HG03280 (cell line): ENCODE results near the gene SNX17.
"Not testable (repeated sequence)": the region's sequence is repeated elsewhere in the genome, so short reads cannot be mapped to it uniquely, and the experiment has no call there.

Source experiments
- ATAC-seq: cut with Tn5 transposase; IDR thresholded peaks from one replicate; pipeline ENCODE4 v1.9.1; 2021; ENCODE audit warnings: mild to moderate bottlenecking, moderate library complexity; ENCODE audit not compliant: unreplicated experiment

SNX17 gene, protein sequence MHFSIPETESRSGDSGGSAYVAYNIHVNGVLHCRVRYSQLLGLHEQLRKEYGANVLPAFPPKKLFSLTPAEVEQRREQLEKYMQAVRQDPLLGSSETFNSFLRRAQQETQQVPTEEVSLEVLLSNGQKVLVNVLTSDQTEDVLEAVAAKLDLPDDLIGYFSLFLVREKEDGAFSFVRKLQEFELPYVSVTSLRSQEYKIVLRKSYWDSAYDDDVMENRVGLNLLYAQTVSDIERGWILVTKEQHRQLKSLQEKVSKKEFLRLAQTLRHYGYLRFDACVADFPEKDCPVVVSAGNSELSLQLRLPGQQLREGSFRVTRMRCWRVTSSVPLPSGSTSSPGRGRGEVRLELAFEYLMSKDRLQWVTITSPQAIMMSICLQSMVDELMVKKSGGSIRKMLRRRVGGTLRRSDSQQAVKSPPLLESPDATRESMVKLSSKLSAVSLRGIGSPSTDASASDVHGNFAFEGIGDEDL

DNA sequence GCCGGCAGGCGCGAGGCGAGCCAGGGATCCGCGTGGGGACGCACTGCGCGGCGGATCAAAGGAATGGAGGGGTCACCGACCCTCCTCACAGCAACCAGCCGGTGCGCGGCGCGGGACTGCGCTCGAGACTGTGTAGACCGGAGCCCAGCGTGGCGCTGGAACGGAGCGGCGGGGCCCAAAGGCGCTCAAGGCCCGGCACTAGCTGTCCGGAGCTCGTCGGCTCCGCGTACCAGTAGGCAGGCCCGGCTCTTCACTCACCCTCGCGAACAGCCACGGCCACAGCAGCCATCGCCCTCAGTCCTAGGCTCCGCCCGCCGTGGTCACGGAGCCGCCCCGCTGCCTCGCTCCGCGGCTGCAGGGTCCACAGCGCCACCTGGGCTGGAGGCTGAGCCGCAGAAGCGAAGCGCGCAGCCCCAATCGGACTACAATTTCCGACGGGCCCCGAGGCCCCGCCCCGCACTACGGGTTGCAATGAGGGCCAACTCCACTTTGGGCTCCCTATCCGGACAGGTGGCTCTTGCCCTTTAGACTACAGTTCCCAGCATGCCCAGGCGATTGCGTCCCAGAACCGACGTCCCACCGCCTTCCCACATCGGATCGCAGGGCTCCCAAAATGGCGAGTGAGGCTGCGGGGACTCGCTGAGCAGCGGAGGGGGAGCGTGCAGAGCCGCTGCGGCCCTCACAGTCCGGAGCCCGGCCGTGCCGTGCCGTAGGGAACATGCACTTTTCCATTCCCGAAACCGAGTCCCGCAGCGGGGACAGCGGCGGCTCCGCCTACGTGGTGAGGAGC lies at the start of gene SNX17, which contains the start of gene EIF2B4:
Gene SNX17, plus strand, starts transcription at position 591 of the 790 bp plus-strand sequence. Its CDS starts 128 bp downstream, at position 719.
Gene EIF2B4, minus strand, starts transcription at position 313 of the 790 bp plus-strand sequence. Its CDS starts 24 bp downstream, at position 289.
- peak; percentile 94 for ATAC-seq

DNA sequence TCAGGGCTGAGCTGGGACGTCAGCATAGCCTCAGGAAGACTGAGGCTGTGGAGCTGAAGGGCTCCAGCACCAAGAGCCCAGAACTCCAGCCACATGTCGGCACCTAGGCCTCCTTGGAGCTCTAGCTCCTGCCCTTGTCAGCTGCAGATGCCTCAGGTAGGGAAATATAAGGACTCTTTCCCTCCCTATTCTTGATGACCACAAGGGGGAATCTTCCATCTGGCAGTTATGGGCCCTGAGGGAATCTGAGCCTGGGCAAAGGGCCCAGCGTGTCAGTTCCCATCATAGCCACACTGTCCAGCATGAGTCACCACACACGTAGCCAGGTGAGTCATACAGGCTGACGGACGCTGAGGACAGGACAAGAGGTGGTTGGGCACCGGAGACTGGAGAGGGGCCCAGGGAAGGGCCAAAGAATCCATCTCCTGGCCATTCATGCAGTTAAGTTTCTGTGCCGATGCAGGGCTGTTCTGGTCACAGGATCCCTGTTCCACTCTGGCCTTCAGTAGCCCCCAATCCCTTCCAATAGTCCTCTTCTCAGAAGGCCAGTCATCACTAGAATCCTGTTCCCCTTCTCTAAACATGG lies 49.4 kb upstream of the SNX17 start:
- ATAC-seq, result no peak

DNA sequence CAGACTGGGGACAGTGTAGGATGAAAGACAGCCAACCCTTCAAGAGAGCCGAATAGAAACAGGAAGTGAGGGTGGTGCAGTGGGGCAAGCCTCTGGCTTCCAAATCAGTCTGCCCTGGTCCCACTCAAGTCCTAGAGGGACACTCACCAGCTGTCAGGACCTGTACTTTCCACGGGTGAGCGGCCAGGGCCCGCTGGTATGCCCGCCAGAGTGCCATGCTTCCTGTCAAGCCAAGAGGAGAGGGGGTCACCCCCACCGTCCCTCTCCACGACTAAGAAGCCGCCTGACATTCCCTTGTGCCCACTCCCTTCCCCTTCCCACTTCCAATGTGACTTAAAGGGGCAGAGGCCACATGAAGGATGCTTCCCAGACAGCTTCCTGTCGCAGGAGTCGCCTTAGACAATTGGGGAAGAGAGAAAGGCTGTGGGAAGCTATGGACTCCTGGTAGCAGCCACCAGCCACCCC lies 48.1 kb upstream of the SNX17 start:
- peak; percentile 34 for ATAC-seq

DNA sequence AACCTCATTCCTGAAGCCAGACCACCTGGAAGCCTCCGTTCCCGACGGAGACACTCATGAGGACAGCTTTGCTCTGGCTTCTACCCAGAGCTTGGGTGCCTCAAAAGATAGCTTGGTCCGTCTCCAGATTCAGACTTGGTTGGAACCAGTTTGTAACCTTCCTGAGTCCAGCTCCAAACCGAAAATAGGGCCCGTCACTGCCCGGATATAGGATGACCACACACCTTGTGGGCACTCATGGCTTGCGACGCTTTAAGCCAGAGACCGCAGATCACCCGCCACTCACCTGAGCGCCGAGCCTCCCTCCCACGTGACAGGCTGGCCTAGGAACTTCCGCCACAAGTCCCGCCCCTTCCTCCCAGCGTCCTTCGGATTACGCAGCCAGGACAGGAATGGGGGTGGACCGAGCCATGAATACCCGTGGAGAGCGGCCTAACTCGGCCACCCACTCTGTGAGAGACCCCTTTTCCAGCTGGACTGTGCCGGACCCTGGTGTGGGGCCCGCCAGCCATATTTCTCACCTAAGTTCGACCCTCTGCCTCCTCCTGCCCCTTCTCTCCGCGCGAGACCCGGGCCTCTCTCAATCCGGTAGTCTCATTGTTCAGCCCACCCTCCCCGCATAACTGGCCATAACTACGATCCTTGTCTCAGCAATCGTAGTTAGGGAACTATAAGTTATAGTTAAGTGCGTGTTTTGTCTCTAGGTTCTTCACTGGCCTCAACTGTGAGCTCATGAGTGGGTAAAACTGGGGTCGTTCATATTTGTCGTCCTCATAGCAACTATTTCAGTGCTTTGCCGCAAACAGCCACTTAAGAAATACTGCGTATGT lies 47.4 kb upstream of the SNX17 start, which contains the start of gene MPV17:
Gene MPV17, minus strand, starts transcription at position 332 of the 830 bp plus-strand sequence. CDS start 580 bp downstream, outside the sequence.
- ATAC-seq, result peak; percentile 87

DNA sequence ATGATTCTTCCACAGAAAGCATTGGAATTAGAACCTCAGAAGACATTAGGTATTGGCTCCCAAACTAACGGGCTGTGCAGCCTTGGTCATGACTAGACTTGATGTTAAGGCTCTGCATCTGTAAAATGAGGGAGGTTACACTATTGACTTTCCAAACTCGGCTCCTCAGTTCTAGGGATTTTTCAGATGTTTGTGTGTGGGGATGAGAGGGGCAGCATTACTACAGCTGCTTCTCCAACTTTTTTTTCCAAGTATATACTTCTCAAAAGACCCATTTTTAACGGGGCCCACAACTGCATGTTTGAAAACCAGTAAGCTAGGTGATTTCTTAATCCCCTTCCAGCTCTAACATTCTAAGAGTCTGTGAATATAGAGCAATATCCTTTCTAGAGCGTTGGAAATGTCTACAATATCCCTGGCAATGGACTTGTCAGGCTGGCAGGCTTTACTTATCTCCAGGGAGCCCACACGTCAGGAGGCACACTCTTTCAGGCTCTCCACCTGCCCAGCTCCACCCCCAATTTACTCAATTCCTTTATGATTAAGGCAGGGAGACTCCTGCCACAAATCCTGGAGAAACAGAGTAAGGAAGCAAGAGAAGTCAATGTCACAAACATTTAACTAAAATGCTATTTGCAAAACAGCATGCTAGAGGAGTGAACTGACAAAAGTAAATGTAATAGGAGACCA lies 46.7 kb upstream of the SNX17 start:
- ATAC-seq, result no peak

DNA sequence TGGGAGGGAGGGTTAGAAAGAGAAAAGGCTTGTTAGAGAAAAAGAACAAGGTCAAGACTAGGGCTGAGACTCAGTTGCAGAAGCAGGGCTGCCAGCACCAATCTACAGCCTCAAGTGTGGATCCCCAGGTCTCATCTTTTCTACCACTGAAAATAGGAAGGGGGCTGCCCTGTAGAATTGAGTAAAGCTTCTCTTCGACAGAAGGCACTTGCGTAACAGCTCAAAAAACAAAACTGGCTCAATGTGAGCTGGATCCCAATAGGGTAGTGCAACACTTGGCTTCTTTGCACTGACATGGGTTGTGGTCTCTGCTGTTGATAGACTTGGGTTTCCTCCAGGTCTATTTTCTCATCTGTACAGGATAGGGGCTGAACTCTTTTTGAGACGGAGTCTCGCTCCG lies 45.7 kb upstream of the SNX17 start:
- no peak for ATAC-seq

DNA sequence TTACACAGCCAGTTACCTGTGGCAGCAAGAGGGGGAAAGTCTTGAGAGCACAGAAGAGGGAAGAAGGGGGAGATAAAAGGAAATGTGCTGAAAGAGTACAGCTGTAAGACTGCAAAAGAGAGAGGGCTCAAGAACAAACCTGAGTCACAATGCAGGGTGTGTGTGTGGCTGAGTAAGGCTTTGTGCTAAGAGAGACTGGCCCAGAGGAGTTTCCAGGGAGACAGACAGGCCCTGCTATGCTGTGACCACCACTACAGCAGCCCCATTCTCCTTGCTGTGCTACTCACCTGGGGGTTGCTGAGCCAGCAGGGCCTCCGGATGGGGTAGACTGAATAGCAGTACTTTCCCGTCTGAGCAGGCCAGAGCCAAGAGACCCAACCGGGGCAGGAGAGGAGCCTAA lies 35.1 kb upstream of the SNX17 start:
- no peak for ATAC-seq

DNA sequence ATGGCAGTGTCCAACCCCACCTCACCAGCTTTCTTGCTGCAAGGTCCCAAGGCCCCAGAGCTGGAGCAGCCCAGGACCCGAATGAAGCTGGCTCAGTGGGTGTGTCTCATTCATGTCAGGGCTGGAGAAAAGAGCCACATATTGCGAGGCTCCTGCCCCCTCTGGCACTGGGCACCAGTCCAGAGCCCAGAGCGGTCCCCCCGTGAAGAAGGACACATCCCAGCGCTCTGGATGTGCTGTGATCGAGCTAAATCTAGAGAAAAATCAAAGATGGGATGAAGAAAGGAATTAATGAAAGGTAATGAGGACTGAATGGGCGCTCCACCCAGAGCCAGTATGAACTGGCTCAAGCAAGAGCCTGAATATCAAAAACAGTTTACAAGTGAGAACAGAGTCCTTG lies 34.2 kb upstream of the SNX17 start:
- no peak for ATAC-seq

DNA sequence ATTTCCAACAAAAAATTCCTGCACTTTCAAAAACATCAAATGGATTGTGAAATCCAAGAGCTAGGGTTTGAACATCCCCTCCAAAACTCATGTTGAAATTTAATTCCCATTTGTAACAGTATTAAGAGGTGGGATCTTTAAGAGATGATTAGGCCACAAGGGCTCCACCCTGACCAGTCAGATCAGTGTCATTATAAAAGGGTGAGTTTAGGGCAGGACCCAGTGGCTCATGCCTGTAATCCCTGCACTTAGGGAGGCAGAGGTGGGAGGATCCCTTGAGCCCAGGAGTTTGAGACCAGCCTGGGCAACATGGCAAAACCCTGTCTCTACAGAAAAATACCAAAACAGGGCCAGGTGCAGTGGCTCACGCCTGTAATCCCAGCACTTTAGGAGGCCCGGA lies 22.8 kb upstream of the SNX17 start:
- no peak for ATAC-seq

DNA sequence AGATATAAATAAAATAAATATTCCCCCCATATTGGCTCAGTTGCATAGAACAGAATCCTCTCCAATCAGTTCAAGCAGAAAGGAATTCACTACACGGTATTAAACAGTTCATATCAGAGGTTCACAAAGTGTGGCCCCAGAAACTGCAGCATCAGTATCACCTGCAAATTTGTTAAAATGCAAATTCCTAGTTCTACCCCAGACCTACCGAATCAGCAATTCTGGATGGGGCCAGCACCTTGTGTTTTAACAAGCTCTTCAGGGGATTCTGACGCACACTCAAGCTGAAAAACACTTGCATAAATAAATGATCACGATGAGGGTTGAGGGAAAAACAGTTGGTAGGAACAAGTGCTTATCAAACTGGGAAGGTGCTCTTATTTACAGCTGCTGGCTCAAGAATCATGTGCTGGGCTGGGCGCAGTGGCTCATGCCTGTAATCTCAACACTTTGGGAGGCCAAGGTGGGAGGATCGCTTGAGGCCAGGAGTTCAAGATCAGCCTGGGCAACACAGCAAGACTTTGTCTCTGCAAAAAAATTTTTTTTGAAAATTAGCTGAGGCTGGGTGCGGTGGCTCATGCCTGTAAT lies 20.2 kb upstream of the SNX17 start:
- ATAC-seq, result no peak

DNA sequence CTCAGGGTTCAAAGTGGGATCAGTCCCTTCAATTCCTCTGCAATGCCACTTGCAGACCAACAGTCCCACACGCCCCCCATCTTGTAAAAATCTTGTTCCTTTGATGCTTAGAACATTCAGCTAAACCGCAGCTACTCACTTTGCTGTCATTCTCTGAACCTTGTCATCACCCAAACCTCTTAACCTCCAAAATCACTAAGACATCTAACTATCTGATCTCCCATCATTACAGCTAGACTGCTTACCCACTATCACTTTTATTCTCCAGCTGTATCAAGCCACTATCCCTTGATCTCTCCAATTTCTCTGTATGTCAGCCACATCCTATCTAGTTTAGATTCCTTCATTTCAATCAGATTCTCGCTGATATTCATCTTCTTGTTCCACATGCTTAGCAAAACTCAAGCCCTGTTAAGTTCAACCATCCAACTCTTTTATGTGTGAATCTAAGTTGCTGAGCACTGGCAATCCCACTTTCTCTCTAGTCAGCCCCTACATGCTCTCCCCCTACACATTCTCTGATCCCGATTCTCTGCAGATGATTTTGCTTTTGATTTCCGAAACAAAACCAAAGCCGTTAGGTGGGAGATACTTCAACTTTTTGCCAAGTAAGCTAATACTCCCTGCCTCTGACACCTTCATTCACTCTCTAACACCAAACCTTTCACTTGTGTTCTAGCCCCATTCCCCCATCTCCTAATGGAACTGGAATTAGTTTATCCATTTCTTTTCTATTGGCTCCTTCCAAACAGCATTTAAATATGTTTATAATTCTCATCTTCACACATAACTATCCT lies 18.4 kb upstream of the SNX17 start:
- ATAC-seq, result no peak

DNA sequence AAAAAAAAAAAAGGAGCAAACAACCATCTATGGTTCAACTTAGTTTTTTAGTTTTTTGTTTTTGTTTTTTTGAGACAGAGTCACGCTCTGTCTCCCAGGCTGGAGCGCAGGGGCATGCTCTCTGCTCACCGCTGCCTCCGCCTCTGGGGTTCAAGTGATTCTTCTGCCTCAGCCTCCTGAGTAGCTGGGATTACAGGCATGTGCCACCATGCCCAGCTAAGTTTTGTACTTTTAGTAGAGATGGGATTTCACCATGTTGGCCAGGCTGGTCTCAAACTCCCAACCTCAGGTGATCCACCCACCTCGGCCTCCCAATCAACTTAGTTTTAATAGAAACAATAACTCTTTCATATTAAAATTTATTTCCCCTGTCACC lies 17.0 kb upstream of the SNX17 start:
- ATAC-seq, result not testable (repeated sequence)

DNA sequence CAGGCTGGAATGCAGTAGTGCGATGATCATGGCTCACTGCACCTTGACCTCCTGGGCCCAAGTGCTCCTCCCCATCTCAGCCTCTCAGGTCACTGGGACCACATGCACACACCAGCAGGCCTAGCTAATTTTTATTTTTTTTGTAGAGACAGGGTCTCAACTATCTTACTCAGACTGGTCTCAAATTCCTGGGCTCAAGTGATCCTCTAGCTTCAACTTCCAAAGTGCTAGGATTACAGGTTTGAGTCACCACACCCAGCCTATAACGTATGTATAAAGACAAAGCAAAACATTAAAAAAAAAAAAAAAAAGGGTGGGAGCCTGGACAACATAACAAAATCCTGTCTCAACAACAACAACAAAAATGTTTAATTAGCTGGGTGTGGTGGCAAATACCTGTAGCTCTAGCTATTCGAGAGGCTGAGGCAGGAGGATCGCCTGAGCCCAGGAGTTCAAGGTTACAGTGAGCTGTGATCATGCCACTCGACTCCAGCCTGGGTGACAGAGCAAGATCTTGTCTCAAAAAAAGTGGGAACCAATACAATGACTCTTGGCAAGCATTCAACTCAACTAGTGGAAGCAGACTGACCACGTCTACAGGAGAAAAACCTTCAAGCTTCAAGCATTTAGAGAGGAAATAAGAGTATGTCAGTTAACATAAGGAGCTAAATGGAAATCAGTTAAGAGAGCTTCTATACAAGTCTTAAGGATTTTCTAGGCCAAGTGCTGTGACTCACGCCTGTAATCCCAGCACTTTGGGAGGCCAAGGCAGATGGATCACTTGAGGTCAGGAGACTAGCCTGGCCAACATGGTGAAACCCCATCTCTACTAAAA lies 16.4 kb upstream of the SNX17 start:
- ATAC-seq, result no peak

DNA sequence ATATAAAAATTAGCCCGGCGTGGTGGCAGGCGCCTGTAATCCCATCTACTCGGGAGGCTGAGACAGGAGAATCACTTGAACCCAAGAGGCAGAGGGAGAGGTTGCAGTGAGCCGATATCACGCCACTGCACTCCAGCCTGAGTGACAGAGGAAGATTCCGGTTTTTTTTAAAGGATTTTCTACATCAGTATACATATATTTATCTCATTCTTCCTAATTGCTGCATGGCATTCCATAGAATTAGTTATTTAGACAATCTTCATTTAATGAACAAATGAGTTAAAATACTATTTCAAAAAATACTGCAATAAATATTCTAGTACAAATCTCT lies 15.9 kb upstream of the SNX17 start:
- no peak for ATAC-seq

DNA sequence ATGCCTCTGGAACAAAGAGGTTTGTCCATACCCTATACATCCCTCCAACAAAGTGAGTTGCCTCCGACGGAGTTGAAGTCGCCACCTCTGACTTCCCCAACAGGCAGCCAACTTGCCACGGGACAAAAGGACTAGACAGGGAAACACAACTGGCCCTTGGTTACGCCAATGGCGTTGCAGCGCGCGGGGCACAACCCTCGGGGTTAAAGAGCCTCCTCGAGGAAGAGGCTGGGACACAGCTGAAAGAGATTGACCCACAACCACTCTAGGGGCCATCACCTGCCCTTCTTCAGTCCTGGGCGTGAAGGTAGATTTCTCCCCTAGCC lies 14.4 kb upstream of the SNX17 start:
- ATAC-seq, result peak; percentile 34

DNA sequence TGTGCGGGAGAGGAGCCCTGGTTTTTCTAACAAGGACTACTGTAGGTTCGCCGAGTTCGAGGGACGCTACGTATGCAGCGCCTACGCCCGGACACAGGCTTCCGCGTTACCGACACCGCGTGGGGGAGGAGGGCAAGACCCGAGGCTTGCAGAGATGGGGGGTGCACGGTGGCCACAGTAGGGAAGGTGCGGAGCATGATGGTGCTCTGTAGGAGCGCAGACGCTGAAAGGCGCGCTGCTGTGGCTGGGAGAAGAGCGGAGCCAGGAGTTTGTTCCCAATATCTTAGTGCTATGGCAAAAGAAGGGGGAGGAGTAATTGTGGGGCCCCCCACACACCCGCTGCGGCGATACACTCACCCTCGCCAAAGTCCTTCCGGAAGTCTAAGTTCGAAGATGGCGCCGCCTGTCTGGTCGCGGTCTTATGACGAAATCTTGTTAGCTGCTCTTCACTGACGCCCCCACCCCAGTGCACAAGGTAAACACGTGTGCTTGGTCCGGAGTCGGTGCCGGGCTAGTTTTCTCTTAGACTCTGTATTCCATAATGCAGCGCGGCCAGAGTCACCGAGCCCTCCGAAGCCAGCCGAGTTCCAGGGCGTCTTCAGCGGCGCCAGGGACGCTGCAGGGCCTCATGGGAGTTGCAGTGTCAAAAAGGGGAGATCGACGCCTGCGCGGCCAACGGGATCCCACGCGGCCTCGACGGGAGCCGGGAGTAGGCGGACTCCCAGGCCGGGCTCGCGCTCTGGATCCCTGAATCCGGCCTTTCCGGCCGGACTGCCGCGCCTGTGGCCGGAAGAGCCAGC lies 13.8 kb upstream of the SNX17 start, which contains the start of gene GTF3C2:
Gene GTF3C2, minus strand, starts transcription at position 383 of the 800 bp plus-strand sequence. CDS start 13,210 bp downstream, outside the sequence.
- peak; percentile 79 for ATAC-seq
